A549 (cell line): ENCODE results near the gene PSMC3. TPM values are rescaled to one million over a fixed set of nuclear protein-coding genes. Genes with fewer than 3 reads are reported as not detected.
A peak's percentile ranks its signal among the peaks of the same experiment; 100 is the strongest.

Source experiments
- ATAC-seq, 2 experiments: fragments of 200-7000 bp in 1 of 2; fragments of >200 bp in 1 of 2; cut with Nextera tagmentation in 1 of 2; cut with Tn5 transposase in 1 of 2; 3 replicates each; pipeline versions ENCODE4 v1.8.0 to v1.9.1; 2018 to 2020; ENCODE audit warnings: mild to moderate bottlenecking in 1 of 2, moderate library complexity in 1 of 2
- CTCF ChIA-PET: fragments of 300-600 bp; sonication (Branson Sonifier 250); formaldehyde crosslinking; extraction: SDS; loops from one replicate; lab custom pipeline; 2021; ENCODE audit warnings: antibody characterized with exemption, inconsistent platforms; lab: Yijun Ruan, JAX
- POLR2A ChIA-PET: fragments of 350-600 bp; formaldehyde crosslinking; extraction: SDS; loops from one replicate; lab custom pipeline; 2021; ENCODE audit warnings: antibody characterized with exemption, inconsistent platforms; lab: Yijun Ruan, JAX
- DNase-seq, 2 experiments: peaks; one replicate each; pipeline versions ENCODE4 v3.0.0 to v3.0.0-alpha.2; 2011 to 2016; ENCODE audit warnings: low read depth in 1 of 2, low spot score in 1 of 2
- FAIRE-seq: peaks from 2 replicates; lab custom pipeline; 2011; peaks lifted over from hg19 to GRCh38; lab: Jason Lieb, UNC
- H3K27ac ChIP-seq, 2 experiments: fragments of >200 bp; sonication (Bioruptor Twin); formaldehyde crosslinking; 3 replicates each; pipeline ENCODE4 v1.5.1; 2016 to 2017
- H3K4me1 ChIP-seq: fragments of >200 bp; sonication (Bioruptor Twin); formaldehyde crosslinking; 3 replicates; pipeline ENCODE4 v1.6.1; 2016
- H3K4me2 ChIP-seq: fragments of >200 bp; sonication (Bioruptor Twin); formaldehyde crosslinking; 3 replicates; pipeline ENCODE4 v1.6.1; 2016
- H3K4me3 ChIP-seq: fragments of >200 bp; sonication (Bioruptor Twin); formaldehyde crosslinking; 3 replicates; pipeline ENCODE4 v1.5.1; 2016
- H3K9me3 ChIP-seq: fragments of >200 bp; sonication (Bioruptor Twin); formaldehyde crosslinking; 3 replicates; pipeline ENCODE4 v1.6.1; 2016
- BHLHE40 ChIP-seq: IDR thresholded peaks from 2 replicates; pipeline ENCODE4 v1.6.1; 2012; ENCODE audit warnings: low read depth, low read length, inconsistent platforms
- CBX2 ChIP-seq: fragments of 200-600 bp; sonication (generic); IDR thresholded peaks from 2 replicates; pipeline ENCODE4 v1.6.1; 2016; ENCODE audit warnings: low read depth, mild to moderate bottlenecking, borderline replicate concordance
- EHMT2 ChIP-seq: fragments of 200-600 bp; sonication (generic); IDR thresholded peaks from 2 replicates; pipeline ENCODE4 v1.6.1; 2016; ENCODE audit warnings: antibody characterized with exemption, low read depth, mild to moderate bottlenecking, moderate library complexity
- ELK1 ChIP-seq: fragments of 150-350 bp; IDR thresholded peaks from 2 replicates; pipeline ENCODE4 v1.6.1; 2014; ENCODE audit warnings: low read depth, mild to moderate bottlenecking, low read length
- EP300 ChIP-seq, 2 experiments: fragments of >200 bp; sonication (Bioruptor Twin); formaldehyde crosslinking; IDR thresholded peaks; 2 replicates in 1 of 2; 3 replicates in 1 of 2; pipeline ENCODE4 v1.6.1; 2016 to 2017
- FOSL2 ChIP-seq, 2 experiments: fragments of 450-650 bp in 1 of 2; fragments of >200 bp in 1 of 2; sonication (Bioruptor Twin) in 1 of 2; formaldehyde crosslinking; IDR thresholded peaks; 2 replicates each; pipeline versions ENCODE4 v1.5.0 to v1.6.1; 2016 to 2020; ENCODE audit warnings: mild to moderate bottlenecking in 1 of 2, moderate library complexity in 1 of 2
- FOXS1 ChIP-seq: fragments of 250-450 bp; sonication (Bioruptor Pico); IDR thresholded peaks from 2 replicates; pipeline ENCODE4 v1.5.0; 2020; ENCODE audit warnings: mild to moderate bottlenecking, moderate library complexity
- HES2 ChIP-seq: fragments of >200 bp; sonication (Bioruptor Twin); formaldehyde crosslinking; IDR thresholded peaks from 2 replicates; pipeline ENCODE4 v1.6.1; 2016
- JUNB ChIP-seq: fragments of >200 bp; sonication (Bioruptor Twin); formaldehyde crosslinking; IDR thresholded peaks from 2 replicates; pipeline ENCODE4 v1.6.1; 2016
- KDM5A ChIP-seq: fragments of 200-600 bp; sonication (generic); IDR thresholded peaks from 2 replicates; pipeline ENCODE4 v1.6.1; 2016; ENCODE audit warnings: antibody characterized with exemption, mild to moderate bottlenecking
- MAFK ChIP-seq: fragments of 450-650 bp; IDR thresholded peaks from 2 replicates; pipeline ENCODE4 v1.6.1; 2014; ENCODE audit not compliant: partially characterized antibody
- MAZ ChIP-seq: fragments of 150-350 bp; IDR thresholded peaks from 2 replicates; pipeline ENCODE4 v1.6.1; 2014; ENCODE audit warnings: antibody characterized with exemption, low read depth, low read length, borderline replicate concordance
- NFE2L2 ChIP-seq: fragments of 150-350 bp; conservative IDR thresholded peaks from 2 replicates; pipeline ENCODE4 v1.6.1; 2014; ENCODE audit warnings: low read length
- POLR2AphosphoS2 ChIP-seq: conservative IDR thresholded peaks from 2 replicates; pipeline ENCODE4 v1.6.1; 2012; ENCODE audit warnings: low read length, improper control_type of control experiment, inconsistent platforms
- RARB ChIP-seq: fragments of 250-450 bp; sonication (Bioruptor Pico); IDR thresholded peaks from 2 replicates; pipeline ENCODE4 v1.8.0; 2021; ENCODE audit warnings: mild to moderate bottlenecking, moderate library complexity
- RFX5 ChIP-seq: fragments of 450-650 bp; IDR thresholded peaks from 2 replicates; pipeline ENCODE4 v1.7.1; 2014; ENCODE audit warnings: antibody characterized with exemption, mild to moderate bottlenecking, moderate library complexity
- ZFP36 ChIP-seq: fragments of 450-650 bp; IDR thresholded peaks from 2 replicates; pipeline ENCODE4 v1.6.1; 2014; ENCODE audit warnings: borderline replicate concordance; ENCODE audit not compliant: partially characterized antibody
- ZNF302 ChIP-seq: fragments of 250-450 bp; sonication (Bioruptor Pico); IDR thresholded peaks from 2 replicates; pipeline ENCODE4 v1.9.0; 2021; ENCODE audit warnings: inconsistent platforms, mild to moderate bottlenecking, moderate library complexity
- ZSCAN20 ChIP-seq: fragments of 250-450 bp; sonication (Bioruptor Pico); IDR thresholded peaks from 2 replicates; pipeline ENCODE4 v1.8.0; 2022; ENCODE audit warnings: mild to moderate bottlenecking, moderate library complexity
- WGBS: methylation state at CpG from one replicate; pipeline ENCODE4 v1.1.6; 2017; ENCODE audit errors: missing lambda C conversion rate; 5-methylcytosine and 5-hydroxymethylcytosine counted together
- polyA plus RNA-seq, 4 experiments: library from polyadenylated mRNA; depleted of rRNA in 3 of 4; stranded (reverse); fragments of >200 nt; fragmentation: RNase III in 1 of 4; extraction: RNeasy Plus Mini Kit Qiagen cat#74134 plus additional on column Dnase treatment in 1 of 4; gene quantifications; 2 replicates in 3 of 4; 3 replicates in 1 of 4; pipeline ENCODE4 v1.2.3, GENCODE V29; 2011 to 2017
- TF ChIP-seq, protein P1 (sequence below): fragments of >200 bp; sonication (Bioruptor Twin); formaldehyde crosslinking; IDR thresholded peaks from 3 replicates; pipeline ENCODE4 v1.6.1; 2016
- TF ChIP-seq, protein P2 (sequence below): fragments of >200 bp; sonication (Bioruptor Twin); formaldehyde crosslinking; IDR thresholded peaks from 3 replicates; pipeline ENCODE4 v1.5.1; 2016

Gene PSMC3
- polyA plus RNA-seq, 2 of the 4 experiments (the other 2 are of a cell fraction): 283 to 383 TPM

DNA sequence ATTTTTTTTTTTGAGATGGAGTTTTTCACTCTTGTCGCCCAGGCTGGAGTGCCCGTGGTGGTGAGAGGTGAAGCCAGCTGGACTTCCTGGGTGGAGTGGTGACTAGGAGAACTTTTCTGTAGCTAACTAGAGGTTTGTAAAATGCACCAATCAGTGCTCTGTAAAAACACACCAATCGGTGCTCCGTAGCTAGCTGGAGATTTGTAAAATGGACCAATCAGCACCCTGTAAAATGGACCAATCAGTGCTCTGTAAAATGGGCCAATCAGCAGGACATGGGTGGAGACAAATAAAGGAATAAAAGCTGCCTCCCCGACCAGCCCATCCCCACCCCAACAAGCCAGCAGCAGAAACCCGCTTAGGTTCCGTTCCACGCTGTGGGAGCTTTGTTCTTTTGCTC lies 27.1 kb upstream of the PSMC3 start (continued):
- TF ChIP-seq EHMT2 (no peak), EP300 (IDR thresholded peaks at IDR 0.05) (no peak)

GRCh38 chr11:47451990-47452389 lies 25.8 kb upstream of the PSMC3 start:
- TF ChIP-seq, protein P1, sequence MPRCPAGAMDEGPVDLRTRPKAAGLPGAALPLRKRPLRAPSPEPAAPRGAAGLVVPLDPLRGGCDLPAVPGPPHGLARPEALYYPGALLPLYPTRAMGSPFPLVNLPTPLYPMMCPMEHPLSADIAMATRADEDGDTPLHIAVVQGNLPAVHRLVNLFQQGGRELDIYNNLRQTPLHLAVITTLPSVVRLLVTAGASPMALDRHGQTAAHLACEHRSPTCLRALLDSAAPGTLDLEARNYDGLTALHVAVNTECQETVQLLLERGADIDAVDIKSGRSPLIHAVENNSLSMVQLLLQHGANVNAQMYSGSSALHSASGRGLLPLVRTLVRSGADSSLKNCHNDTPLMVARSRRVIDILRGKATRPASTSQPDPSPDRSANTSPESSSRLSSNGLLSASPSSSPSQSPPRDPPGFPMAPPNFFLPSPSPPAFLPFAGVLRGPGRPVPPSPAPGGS: no peak
- TF ChIP-seq POLR2AphosphoS2: no peak
- no peak for TF ChIP-seq JUNB
- TF ChIP-seq HES2: no peak
- no peak for TF ChIP-seq MAZ
- peak; percentile 38; the same call in 1 of the 2 replicates for TF ChIP-seq NFE2L2
- no peak for TF ChIP-seq FOSL2 (IDR thresholded peaks at IDR 0.05)
- no peak for TF ChIP-seq FOSL2 (CRISPR knock-in tag; IDR thresholded peaks at IDR 0.05)
- TF ChIP-seq BHLHE40: no peak
- no peak for TF ChIP-seq ZSCAN20
- no peak for TF ChIP-seq ELK1
- TF ChIP-seq, protein P2, sequence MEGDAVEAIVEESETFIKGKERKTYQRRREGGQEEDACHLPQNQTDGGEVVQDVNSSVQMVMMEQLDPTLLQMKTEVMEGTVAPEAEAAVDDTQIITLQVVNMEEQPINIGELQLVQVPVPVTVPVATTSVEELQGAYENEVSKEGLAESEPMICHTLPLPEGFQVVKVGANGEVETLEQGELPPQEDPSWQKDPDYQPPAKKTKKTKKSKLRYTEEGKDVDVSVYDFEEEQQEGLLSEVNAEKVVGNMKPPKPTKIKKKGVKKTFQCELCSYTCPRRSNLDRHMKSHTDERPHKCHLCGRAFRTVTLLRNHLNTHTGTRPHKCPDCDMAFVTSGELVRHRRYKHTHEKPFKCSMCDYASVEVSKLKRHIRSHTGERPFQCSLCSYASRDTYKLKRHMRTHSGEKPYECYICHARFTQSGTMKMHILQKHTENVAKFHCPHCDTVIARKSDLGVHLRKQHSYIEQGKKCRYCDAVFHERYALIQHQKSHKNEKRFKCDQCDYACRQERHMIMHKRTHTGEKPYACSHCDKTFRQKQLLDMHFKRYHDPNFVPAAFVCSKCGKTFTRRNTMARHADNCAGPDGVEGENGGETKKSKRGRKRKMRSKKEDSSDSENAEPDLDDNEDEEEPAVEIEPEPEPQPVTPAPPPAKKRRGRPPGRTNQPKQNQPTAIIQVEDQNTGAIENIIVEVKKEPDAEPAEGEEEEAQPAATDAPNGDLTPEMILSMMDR: no peak
- TF ChIP-seq ZFP36: no peak
- no peak for TF ChIP-seq RARB (CRISPR knock-in tag)
- peak; percentile 81 for TF ChIP-seq MAFK
- TF ChIP-seq ZNF302 (CRISPR knock-in tag): no peak
- TF ChIP-seq FOXS1 (CRISPR knock-in tag): no peak
- no peak for TF ChIP-seq EP300 (IDR thresholded peaks at IDR 0.05)
- no peak for TF ChIP-seq RFX5
- H3K4me1 ChIP-seq: no peaks in the 10 kb centered on the region
- H3K4me2 ChIP-seq: no peak overlapping the region
- no peak overlapping the region for H3K27ac ChIP-seq
- ATAC-seq (no peak), FAIRE-seq (no peak), DNase-seq (no peak)
- no peak overlapping the region for H3K4me3 ChIP-seq
- ChIA-PET CTCF (interaction anchor here (1.2 to 3.9 kb wide), 2 partner anchors 23 to 79 kb away, joined by 6 to 21 read pairs; no protein-coding TSS in a partner anchor), POLR2A (no interaction called here)
- 91% methylated on average over 4 of the region's 4 CpGs for WGBS
- no peaks in the 10 kb centered on the region for H3K9me3 ChIP-seq

DNA sequence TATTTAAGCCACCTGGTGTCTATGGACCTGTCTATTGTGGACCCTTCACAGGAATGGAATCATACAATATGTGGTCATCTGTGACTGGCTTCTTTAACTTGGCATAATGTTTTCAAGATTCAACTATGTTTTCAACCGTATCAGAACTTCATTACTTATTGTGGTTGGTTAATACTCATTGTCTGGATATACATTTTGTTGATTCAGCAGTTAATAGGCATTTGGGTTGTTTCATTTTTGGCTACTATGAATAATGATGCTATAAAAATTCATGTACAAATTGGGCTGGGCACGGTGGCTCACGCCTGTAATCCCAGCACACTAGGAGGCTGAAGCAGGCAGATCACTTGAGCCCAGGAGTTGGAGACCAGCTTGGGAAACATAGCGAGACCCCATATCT lies 25.2 kb upstream of the PSMC3 start:
- ChIA-PET POLR2A (no interaction called here), CTCF (interaction anchor here (1.0 kb wide), 1 partner anchor 13 kb away, joined by 3 read pairs; no protein-coding TSS in a partner anchor)
- Histone ChIP-seq H3K4me1 (no peaks in the 10 kb centered on the region), H3K9me3 (no peaks in the 10 kb centered on the region), H3K4me3 (no peak overlapping the region), H3K4me2 (no peak overlapping the region), H3K27ac (no peak overlapping the region)
- WGBS: 93% methylated on average over 4 of the region's 4 CpGs
- no peak for ATAC-seq
- no peak for TF ChIP-seq CBX2
- peak; percentile 94 for TF ChIP-seq MAFK
- no peak for TF ChIP-seq KDM5A
- no peak for FAIRE-seq
- no peak for DNase-seq
